CD14-positive monocyte (primary cell): ENCODE results near the gene DEGS1. TPM values are rescaled to one million over a fixed set of nuclear protein-coding genes. Genes with fewer than 3 reads are reported as not detected.

Experiments
- DNase-seq, 3 donors: peaks; one replicate each; pipeline ENCODE4 v3.0.0-alpha.2; 2011 to 2022
- H2AFZ ChIP-seq: 2 replicates; pipeline ENCODE4 v1.6.0; 2012; ENCODE audit warnings: mild to moderate bottlenecking, low read depth, low read length, inconsistent platforms; ENCODE audit not compliant: insufficient read depth, poor library complexity, severe bottlenecking
- H3K27ac ChIP-seq, 2 donors: 1 replicate in 1 of 2; 2 replicates in 1 of 2; pipeline ENCODE4 v1.5.1; 2012 to 2013; ENCODE audit warnings: low read length in 2 of 2, control low read depth in 1 of 2, inconsistent platforms in 1 of 2, low read depth in 1 of 2, mild to moderate bottlenecking in 1 of 2
- H3K27me3 ChIP-seq, 2 donors: one replicate each; pipeline versions ENCODE4 v1.6.0 to v1.6.1; 2011 to 2013; ENCODE audit warnings: low read length in 2 of 2; ENCODE audit not compliant: control insufficient read depth in 2 of 2, insufficient read depth in 2 of 2
- H3K36me3 ChIP-seq, 2 donors: replicated peaks in 1 of 2; 1 replicate in 1 of 2; 2 replicates in 1 of 2; pipeline versions ENCODE4 v1.5.1 to v1.6.1; 2012 to 2013; ENCODE audit warnings: low read length in 2 of 2, control low read depth in 1 of 2, inconsistent platforms in 1 of 2, mild to moderate bottlenecking in 1 of 2; ENCODE audit not compliant: insufficient read depth in 2 of 2, control insufficient read depth in 1 of 2
- H3K4me1 ChIP-seq, 2 donors: 1 replicate in 1 of 2; 2 replicates in 1 of 2; pipeline versions ENCODE4 v1.5.1 to v1.6.1; 2012 to 2013; ENCODE audit warnings: low read length in 2 of 2, control low read depth in 1 of 2, inconsistent platforms in 1 of 2, mild to moderate bottlenecking in 1 of 2, moderate library complexity in 1 of 2; ENCODE audit not compliant: insufficient read depth in 2 of 2, control insufficient read depth in 1 of 2
- H3K4me2 ChIP-seq: replicated peaks from 2 replicates; pipeline ENCODE3; 2012; ENCODE audit warnings: low read length, moderate library complexity, mild to moderate bottlenecking; ENCODE audit not compliant: poor library complexity, severe bottlenecking; ENCODE audit errors: extremely low read depth
- H3K4me3 ChIP-seq, 3 experiments: fragments of 200-600 bp in 1 of 3; sonication (generic) in 1 of 3; replicated peaks in 1 of 3; 1 replicate in 2 of 3; 2 replicates in 1 of 3; pipeline ENCODE4 v1.5.1; 2011 to 2013; ENCODE audit warnings: low read length in 3 of 3, mild to moderate bottlenecking in 3 of 3, control low read depth in 2 of 3, low read depth in 2 of 3, inconsistent platforms in 1 of 3, moderate library complexity in 1 of 3
- H3K79me2 ChIP-seq: 2 replicates; pipeline ENCODE4 v1.6.0; 2012; ENCODE audit warnings: mild to moderate bottlenecking, control low read depth, inconsistent platforms, low read length, moderate library complexity; ENCODE audit not compliant: insufficient read depth
- H3K9ac ChIP-seq: 2 replicates; pipeline ENCODE4 v1.6.0; 2017; ENCODE audit warnings: low read length, mild to moderate bottlenecking; ENCODE audit not compliant: insufficient read depth, poor library complexity, severe bottlenecking
- H3K9me3 ChIP-seq, 2 donors: replicated peaks in 1 of 2; 1 replicate in 1 of 2; 2 replicates in 1 of 2; pipeline versions ENCODE4 v1.5.1 to v1.6.1; 2012 to 2013; ENCODE audit warnings: low read length in 2 of 2, control low read depth in 1 of 2; ENCODE audit not compliant: control insufficient read depth in 1 of 2, insufficient read depth in 1 of 2
- H4K20me1 ChIP-seq: 2 replicates; pipeline ENCODE4 v1.6.0; 2012; ENCODE audit warnings: mild to moderate bottlenecking, low read length, control low read depth, moderate library complexity; ENCODE audit not compliant: insufficient read depth
- H3K27ac Mint-ChIP-seq, 7 donors: one replicate each; pipeline ENCODE4 v1.8.0; 2020; ENCODE audit warnings: mild to moderate bottlenecking in 7 of 7, mixed read lengths in 7 of 7, moderate library complexity in 6 of 7, inconsistent platforms in 2 of 7
- H3K27me3 Mint-ChIP-seq, 3 donors: one replicate each; pipeline ENCODE4 v1.8.0; 2021 to 2022; ENCODE audit warnings: low read depth in 3 of 3, mild to moderate bottlenecking in 3 of 3, mixed read lengths in 3 of 3, moderate library complexity in 3 of 3, inconsistent platforms in 1 of 3
- H3K36me3 Mint-ChIP-seq, 2 donors: one replicate each; pipeline ENCODE4 v1.8.0; 2020; ENCODE audit warnings: mixed read lengths in 2 of 2, inconsistent platforms in 1 of 2, mild to moderate bottlenecking in 1 of 2
- H3K4me1 Mint-ChIP-seq: one replicate; pipeline ENCODE4 v1.8.0; 2020; ENCODE audit warnings: mild to moderate bottlenecking, mixed read lengths
- H3K4me3 Mint-ChIP-seq, 2 donors: one replicate each; pipeline ENCODE4 v1.8.0; 2020; ENCODE audit warnings: mild to moderate bottlenecking in 2 of 2, mixed read lengths in 2 of 2, moderate library complexity in 1 of 2
- H3K9me3 Mint-ChIP-seq, 7 donors: one replicate each; pipeline ENCODE4 v1.8.0; 2020 to 2022; ENCODE audit warnings: mixed read lengths in 7 of 7, mild to moderate bottlenecking in 6 of 7, moderate library complexity in 6 of 7, inconsistent platforms in 2 of 7
- WGBS: methylation state at CpG from one replicate; pipeline ENCODE4 v1.1.5; 2013; ENCODE audit warnings: missing lambda C conversion rate; ENCODE audit not compliant: insufficient coverage; 5-methylcytosine and 5-hydroxymethylcytosine counted together
- intact Hi-C, 2 donors: fragments of 100-400 bp; cut with micrococcal nuclease; formaldehyde crosslinking; loops; one replicate each; pipeline versions ENCODE4 v1.15.0 to v1.15.1; 2023
- polyA plus RNA-seq, 3 donors: library from polyadenylated mRNA; depleted of rRNA in 1 of 3; unstranded in 2 of 3; stranded (reverse) in 1 of 3; fragments of 300-500 nt in 2 of 3; fragments of >200 nt in 1 of 3; fragmentation: Illumina TruSeq in 2 of 3; gene quantifications; 1 replicate in 2 of 3; 2 replicates in 1 of 3; pipeline ENCODE4 v1.2.3, GENCODE V29; 2012 to 2021
- TF ChIP-seq, protein P1 (sequence below): fragments of 200-600 bp; IDR thresholded peaks from one replicate; pipeline ENCODE4 v1.8.0; 2022; ENCODE audit warnings: antibody characterized with exemption, mild to moderate bottlenecking

DEGS1 gene
- polyA plus RNA-seq, 3 donors: 35.0 to 137 (median 118) TPM

DNA sequence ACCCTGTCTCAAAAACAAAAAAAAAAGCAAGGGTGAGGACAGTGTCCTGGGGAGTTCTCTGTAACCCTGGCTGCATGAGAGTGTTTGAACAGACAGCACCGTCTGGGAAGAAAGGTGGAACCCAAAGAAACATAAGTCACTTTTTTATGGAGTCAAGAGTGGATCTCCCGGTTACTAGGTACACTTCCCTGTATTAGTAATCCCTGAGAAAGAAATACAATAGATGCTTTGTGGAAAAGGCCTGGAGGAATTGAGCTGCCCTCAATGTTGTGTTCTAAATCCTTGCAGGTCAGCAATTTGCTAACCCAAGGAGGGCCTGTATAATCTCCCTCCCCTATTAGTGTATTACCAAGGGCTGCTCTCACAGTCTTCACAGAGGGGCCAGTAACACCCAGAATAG is 16.6 kb downstream of the DEGS1 start:
- TF ChIP-seq, protein P1, sequence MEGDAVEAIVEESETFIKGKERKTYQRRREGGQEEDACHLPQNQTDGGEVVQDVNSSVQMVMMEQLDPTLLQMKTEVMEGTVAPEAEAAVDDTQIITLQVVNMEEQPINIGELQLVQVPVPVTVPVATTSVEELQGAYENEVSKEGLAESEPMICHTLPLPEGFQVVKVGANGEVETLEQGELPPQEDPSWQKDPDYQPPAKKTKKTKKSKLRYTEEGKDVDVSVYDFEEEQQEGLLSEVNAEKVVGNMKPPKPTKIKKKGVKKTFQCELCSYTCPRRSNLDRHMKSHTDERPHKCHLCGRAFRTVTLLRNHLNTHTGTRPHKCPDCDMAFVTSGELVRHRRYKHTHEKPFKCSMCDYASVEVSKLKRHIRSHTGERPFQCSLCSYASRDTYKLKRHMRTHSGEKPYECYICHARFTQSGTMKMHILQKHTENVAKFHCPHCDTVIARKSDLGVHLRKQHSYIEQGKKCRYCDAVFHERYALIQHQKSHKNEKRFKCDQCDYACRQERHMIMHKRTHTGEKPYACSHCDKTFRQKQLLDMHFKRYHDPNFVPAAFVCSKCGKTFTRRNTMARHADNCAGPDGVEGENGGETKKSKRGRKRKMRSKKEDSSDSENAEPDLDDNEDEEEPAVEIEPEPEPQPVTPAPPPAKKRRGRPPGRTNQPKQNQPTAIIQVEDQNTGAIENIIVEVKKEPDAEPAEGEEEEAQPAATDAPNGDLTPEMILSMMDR: no peak
- intact Hi-C loops: no loop called here
- H3K4me3 Mint-ChIP-seq: no peak overlapping the region
- WGBS: 100% methylated on average over 1 of the region's 2 CpGs
- DNase-seq: no peak
- no peak overlapping the region for H3K27ac ChIP-seq
- H3K27ac Mint-ChIP-seq: peak overlapping the region in 1 of 7 donors; percentile 46
- H3K4me3 ChIP-seq: no peak overlapping the region
- no peaks in the 10 kb centered on the region for H3K27me3 Mint-ChIP-seq
- peaks cover 38 to 45% of the 10 kb centered on the region in 2 donors for H3K4me1 ChIP-seq
- no peaks in the 10 kb centered on the region for H3K79me2 ChIP-seq
- peaks cover 45% of the 10 kb centered on the region for H3K4me1 Mint-ChIP-seq
- no peaks in the 10 kb centered on the region for H4K20me1 ChIP-seq
- H2AFZ ChIP-seq: no peak overlapping the region
- H3K9ac ChIP-seq: no peak overlapping the region
- no peak overlapping the region for H3K4me2 ChIP-seq
- H3K27me3 ChIP-seq: no peaks in the 10 kb centered on the region
- H3K9me3 Mint-ChIP-seq: peaks cover 0 to 3% (median 0%) of the 10 kb centered on the region in 7 donors
- peaks cover 3 to 6% of the 10 kb centered on the region in 2 donors for H3K36me3 Mint-ChIP-seq
- H3K9me3 ChIP-seq: no peaks in the 10 kb centered on the region
- no peaks in the 10 kb centered on the region for H3K36me3 ChIP-seq

DNA sequence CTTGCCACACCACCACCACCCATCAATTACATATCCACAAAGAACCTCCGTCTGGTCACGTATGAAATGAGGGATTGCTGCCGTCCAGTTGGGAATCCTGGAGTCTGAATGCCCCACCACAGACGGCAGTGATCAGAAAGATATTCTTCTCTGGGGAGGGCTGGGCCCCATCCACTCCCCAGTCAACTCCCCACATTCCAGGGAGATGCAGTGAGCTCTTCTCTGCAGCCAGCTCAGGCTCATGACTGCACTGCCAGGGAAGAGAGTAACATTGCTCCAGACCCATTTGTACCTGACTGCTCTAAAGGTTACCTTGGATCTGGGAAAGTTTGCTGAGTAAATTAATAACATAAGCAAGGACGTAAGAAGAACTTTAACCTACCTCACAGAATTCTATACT is 18.3 kb downstream of the DEGS1 start:
- Histone ChIP-seq H3K4me1 (peaks cover 47 to 53% of the 10 kb centered on the region in 2 donors), H2AFZ (no peak overlapping the region), H3K79me2 (no peaks in the 10 kb centered on the region), H3K4me2 (no peak overlapping the region), H4K20me1 (no peaks in the 10 kb centered on the region), H3K9ac (no peak overlapping the region), H3K4me3 (no peak overlapping the region), H3K27me3 (no peaks in the 10 kb centered on the region), H3K27ac (no peak overlapping the region), H3K36me3 (no peaks in the 10 kb centered on the region), H3K9me3 (no peaks in the 10 kb centered on the region)
- Mint-ChIP-seq H3K9me3 (peaks cover 0 to 3% (median 0%) of the 10 kb centered on the region in 7 donors), H3K27me3 (no peaks in the 10 kb centered on the region), H3K4me1 (peaks cover 49% of the 10 kb centered on the region), H3K27ac (peak overlapping the region in 1 of 7 donors; percentile 64), H3K4me3 (no peak overlapping the region), H3K36me3 (no peaks in the 10 kb centered on the region)
- DNase-seq: no peak
- TF ChIP-seq, protein P1: no peak
- WGBS: 100% methylated on average over 4 of the region's 5 CpGs
- intact Hi-C loops: no loop called here
